Ishikawa (cell line): ENCODE results near the gene ILDR2.

Experiments used
- CREB1 ChIP-seq: IDR thresholded peaks from 2 replicates; pipeline ENCODE4 v1.6.1; 2012; ENCODE audit warnings: low read depth
- TAF1 ChIP-seq: IDR thresholded peaks from 2 replicates; pipeline ENCODE4 v1.6.1; 2012; ENCODE audit warnings: low read depth, mild to moderate bottlenecking
- USF1 ChIP-seq: IDR thresholded peaks from 2 replicates; pipeline ENCODE4 v1.6.1; 2012

- TF ChIP-seq TAF1 (no peak), CREB1 (no peak), USF1 (no peak)
Measured at GRCh38 chr1:167012570-167012969, 37.2 kb upstream of the ILDR2 start.
